GM18909 (cell line): ENCODE results near the gene ZNF536.
"Not testable (repeated sequence)": the region's sequence is repeated elsewhere in the genome, so short reads cannot be mapped to it uniquely, and the experiment has no call there.

Source experiments
- ATAC-seq: cut with Tn5 transposase; IDR thresholded peaks from one replicate; pipeline ENCODE4 v1.9.1; 2021; ENCODE audit warnings: mild to moderate bottlenecking; ENCODE audit not compliant: unreplicated experiment, poor library complexity

Gene ZNF536

DNA sequence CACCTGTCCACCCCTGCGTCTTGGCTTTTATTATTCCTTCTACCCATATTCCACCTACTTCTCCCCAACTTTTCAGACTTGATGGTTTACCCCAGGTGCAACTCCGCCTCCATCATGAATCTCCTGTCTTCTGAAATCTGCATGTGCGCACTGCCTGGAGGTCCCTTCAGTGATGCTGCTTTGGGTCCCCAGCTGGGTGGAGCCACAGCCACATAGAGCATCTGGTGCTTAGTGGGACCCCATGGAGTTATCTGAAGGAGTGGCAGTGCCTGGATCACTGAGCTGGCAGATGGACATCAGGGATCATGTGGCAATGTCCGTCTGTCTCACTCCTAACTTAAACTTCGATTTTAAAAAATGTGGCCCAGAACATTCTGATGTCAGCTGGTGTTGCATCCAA, 13.5 kb downstream of the ZNF536 start:
- no peak for ATAC-seq

GRCh38 chr19:30386551-30387143, 14.5 kb downstream of the ZNF536 start:
- ATAC-seq = no peak

- no peak for ATAC-seq
These were observed 15.3 kb downstream of the ZNF536 start for GRCh38 chr19:30387311-30388115.

DNA sequence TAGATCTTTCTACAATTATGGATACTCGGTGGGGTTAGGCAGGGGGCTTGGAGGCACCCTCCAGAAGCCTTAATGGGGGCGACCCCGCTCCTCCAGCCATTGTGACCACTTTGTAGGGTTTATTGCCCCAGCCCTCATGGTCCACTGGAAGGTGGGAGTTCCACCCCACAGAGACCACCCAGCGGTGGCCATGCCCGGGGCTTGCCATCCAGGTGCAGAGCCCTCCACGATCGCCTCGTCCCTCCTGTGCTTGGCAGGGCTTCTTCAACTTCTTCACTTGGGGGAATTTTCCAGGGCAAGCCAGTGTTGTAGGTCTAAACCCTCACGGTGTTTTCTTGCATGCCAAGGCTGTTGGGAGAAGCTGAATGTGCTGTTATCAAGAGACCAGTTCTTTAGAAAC, 16.1 kb downstream of the ZNF536 start:
- no peak for ATAC-seq

DNA sequence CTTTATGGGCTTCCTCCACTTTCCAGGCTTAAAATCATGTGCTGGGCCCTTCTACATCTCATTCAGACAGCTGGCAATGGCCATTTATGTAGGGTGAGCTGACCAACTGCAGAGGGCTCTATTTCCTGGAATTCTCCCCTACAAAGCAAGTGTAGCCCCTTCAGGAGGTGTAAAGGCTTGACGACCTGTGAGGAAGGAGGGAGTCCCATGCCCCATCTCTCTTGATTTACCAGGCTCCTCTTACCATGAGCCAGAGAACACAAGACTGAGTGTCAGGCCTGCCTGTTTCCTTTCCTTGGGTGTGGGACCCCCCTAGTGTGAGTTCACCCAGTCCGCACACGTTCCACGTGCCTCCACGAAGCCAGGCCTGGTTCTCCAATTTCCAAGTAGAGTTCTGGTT, 16.6 kb downstream of the ZNF536 start:
- no peak for ATAC-seq

DNA sequence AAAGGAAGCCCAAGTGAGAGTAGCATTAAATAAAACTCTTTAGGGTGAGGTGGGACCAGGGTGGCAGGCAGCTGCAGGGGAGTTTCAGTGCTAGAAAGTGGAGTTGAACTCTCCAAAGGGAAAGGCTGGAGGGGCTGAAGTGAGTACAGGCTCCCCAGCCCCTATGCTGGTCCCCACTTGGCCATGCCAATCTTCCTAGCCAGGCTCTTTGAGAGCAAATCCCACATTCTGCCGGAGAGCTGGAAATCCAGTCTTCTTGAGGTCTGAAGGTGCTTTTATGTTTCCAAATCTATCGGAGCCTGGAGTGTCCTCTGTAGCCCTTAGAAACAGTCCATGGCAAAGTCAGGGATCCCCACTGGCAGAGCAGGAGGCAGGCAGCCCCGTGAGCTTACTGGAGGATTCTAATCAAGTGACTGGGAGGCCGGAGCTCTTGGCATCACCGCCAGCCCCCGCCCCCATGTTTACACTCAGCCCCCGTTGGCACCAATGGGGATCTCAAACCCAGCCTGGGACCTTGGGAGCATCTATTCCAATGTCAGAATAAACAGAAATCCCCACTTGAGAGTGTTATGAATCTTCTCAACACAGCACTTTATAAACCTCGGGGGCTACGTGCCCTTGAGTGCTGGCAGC, 18.3 kb downstream of the ZNF536 start:
- ATAC-seq = no peak

- no peak for ATAC-seq
These were observed 18.9 kb downstream of the ZNF536 start for GRCh38 chr19:30391052-30391451.

- no peak for ATAC-seq
These were observed 19.7 kb downstream of the ZNF536 start for GRCh38 chr19:30391554-30392551.

- ATAC-seq = no peak
These were observed 20.9 kb downstream of the ZNF536 start for GRCh38 chr19:30393046-30393445.

DNA sequence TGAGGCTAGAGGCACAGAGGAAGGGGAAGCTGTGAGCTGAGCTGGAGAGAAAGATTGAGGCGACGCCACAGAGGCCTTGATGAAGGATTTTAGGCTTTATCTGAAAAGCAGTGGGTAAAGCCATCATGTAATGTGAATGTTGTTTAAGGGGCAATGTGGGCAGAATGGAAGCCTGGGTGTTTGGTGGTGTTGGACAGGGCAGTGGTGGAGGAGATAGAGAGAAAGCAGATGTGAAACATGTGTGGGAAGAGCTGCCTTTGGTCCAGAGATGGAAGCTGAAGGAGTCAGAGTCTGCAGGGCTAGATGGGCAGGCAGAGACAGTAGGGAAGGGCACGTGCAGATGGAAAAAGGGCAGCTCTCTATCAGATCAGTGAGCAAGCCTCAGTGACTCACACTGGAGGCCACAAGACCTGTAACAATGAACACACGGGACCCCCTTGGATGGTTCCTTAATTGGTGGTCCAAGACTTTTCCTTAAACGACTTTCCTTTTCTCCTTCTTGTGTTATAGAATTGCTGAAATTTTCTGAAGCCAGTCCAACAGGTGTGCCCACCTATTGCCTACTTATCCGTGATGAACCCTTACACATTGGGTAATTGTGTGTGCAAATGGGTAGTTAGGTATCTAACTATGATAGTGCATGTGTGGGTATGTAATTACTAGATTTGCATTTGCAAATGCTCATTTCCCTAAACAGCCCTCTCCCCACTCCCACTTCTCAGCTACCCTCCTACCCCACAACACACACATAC, 21.7 kb downstream of the ZNF536 start:
- no peak for ATAC-seq

DNA sequence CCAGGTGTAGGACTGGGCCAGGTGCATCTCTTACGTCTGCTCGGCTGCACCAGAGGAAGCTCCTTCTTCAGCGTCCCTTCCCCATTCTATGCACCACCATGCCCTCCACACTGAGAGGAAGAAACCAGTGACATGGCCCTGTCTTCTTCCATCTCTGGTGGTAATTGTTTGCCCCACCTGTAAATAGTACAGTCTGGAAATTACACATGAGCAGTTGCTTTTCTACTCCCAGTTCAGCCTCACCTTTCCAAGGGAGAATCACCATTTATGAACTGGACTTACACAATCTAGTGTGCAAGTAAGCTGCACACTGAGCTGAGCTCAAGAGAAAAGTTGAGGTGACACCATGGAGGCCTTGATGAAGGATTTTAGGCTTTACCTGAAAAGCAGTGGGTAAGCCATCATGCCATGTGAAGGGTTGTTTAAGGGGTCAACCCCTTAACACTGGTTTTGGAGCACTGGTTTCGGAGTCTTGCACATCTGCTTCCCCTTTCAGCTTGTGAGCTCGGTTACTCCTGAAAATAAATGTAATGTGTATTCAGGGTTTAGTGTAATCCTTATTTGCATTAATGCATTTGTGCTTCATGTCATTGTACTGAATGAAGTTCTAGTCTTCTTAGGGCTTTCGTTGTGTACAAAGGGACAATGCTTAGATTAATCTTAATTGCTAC, 22.4 kb downstream of the ZNF536 start:
- ATAC-seq = no peak

DNA sequence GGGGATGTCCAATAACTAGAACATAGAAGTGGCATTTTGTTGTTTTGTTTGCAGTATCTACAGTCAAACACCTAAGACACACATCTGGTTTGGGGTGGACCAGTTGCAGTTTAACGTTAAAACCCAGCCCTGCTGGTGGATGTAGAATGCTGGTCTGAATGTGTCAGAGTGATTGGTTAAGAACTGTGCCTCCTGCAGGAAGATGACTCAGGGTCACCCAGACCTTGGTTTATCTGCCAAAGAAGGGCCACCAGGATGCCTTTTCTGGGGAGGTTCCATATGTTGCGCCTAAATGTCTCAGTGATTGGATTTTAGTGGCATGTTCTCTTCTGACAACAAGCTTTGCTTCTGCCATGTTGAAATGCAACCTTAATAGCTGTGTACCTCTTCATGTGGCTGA, 23.1 kb downstream of the ZNF536 start:
- no peak for ATAC-seq

- not testable (repeated sequence) for ATAC-seq
These were observed 26.4 kb downstream of the ZNF536 start for GRCh38 chr19:30398539-30398938.

DNA sequence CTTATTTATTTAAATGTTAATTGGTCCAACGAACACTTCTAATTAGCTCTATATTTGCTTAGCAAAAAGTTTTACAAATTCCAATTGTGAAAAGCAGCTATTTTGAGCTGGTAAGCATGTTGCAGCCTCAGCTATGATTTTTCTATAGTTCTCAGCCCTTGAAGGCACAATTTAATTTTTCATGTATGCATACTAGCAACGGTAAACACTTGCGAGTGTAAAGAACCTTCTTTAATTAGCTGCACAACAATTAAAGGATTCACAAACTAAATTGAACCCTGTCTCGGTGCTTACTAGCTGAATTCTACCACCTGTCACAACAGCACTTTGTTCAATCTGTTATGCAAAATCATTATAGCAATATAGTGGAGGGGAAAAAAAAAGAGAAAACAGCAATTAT, 29.8 kb downstream of the ZNF536 start:
- no peak for ATAC-seq

DNA sequence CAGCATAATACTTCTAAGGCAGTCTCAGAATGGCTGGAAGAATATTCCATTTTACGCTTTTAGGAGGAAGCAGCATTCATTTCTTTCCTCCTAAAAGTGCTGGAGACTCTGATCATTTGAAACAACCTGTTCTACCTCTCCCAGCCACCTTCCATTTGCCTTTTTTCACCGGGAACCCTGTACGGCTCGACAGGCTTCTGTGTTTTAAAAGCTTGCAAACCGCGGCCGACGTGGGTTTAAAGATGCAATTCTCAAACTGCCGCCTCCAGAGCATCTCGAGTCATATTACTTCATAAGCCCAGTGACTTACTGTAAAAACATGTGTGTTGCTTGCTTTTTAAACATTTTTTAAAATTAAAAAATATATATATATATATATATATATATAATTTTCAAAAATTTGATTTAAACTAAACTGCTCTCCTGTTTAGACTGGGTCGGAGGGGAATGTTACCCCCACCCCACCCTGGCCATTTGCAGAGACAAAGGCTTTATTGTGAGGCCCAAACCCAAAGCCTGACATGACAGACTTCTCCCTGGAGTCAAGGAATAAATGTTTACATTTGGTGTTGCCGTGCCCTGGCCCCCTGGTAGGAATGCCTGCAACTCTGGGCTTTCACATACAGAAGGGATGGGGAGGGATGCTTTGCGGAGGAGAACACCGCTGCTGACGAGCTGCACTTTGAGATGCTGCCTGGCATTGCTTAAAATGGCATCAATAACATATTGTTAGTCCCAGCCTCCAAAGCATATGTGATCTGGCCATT, 30.4 kb downstream of the ZNF536 start:
- no peak for ATAC-seq

GRCh38 chr19:30403203-30403985, 31.2 kb downstream of the ZNF536 start:
- ATAC-seq = no peak

DNA sequence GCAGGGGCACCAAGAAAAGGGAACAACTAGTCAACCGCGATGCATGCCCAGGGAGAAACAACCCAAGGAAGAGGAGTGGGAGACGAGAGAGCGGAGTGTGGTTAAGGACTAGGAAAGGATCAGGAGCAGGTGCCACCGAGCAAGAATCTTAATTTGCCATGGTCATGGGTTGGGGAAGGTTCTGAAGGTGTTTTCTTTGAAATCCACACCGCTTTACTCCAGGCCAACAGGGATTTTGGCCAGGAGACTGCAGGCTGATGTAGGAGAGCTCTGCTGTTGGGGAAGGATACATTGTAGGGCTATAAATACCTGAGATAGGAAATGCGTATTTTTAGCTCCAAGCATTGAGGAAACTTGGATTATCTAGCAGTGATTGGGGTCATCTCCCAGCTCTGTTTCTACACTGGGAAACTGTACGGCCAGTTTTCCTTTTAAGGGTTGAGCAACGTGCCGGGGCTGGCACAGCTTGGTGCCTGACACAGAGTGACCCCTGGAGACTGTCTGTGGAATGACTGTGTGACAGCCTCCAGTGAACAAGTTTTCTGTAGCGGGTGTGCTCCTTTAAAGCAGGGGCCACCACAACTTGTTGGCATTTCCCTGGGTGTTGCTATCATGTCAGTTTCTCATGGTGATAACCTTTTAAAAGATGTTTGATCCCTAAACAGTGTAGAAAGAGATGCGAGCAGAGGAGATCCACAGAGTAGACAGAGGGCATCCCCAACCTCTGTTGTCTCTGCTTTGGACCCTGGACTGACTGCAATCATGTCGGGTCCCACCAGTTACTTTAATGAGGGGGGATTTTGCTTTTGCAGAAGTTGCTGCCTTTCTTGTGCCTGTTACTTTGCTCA, 34.3 kb downstream of the ZNF536 start:
- no peak for ATAC-seq
